Pons (tissue), 1 donor: Measurements from ENCODE around the gene RGS6.

Experiments used
- DNase-seq: peaks from one replicate; pipeline ENCODE4 v3.0.0-alpha.2; 2016; ENCODE audit warnings: low spot score

RGS6 gene

GRCh38 chr14:72404998-72405397 is 472.8 kb downstream of the RGS6 start:
- DNase-seq: no peak

- DNase-seq: no peak
These were observed 475.8 kb downstream of the RGS6 start for GRCh38 chr14:72408020-72408419.

- DNase-seq: no peak
These were observed 476.8 kb downstream of the RGS6 start for GRCh38 chr14:72409047-72409446.

GRCh38 chr14:72416081-72416849 is 484.0 kb downstream of the RGS6 start:
- no peak for DNase-seq

- no peak for DNase-seq
These were observed 484.7 kb downstream of the RGS6 start for GRCh38 chr14:72416892-72417291.

DNA sequence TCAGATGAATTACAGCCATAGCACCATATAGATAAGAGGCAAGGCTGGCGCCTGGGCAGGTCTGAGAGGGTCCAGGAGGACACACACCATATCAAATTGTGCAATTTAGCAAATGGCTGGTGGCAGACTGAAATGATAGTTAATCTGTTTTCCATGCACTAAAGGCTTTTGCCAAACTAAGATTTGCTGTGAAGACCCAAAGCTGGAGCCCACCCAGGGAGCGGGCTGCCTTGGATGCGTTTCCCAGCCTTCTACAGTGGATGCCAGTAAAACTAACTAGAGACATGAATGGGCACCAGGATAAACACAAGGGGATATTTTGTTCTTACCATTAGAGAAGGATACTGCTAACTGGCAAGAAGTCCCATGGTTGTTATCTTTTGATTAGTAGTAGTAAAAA is 486.6 kb downstream of the RGS6 start:
- no peak for DNase-seq

GRCh38 chr14:72419226-72419775 is 487.1 kb downstream of the RGS6 start:
- DNase-seq: no peak

- peak; percentile 59 for DNase-seq
These were observed 488.7 kb downstream of the RGS6 start for GRCh38 chr14:72420749-72421474.

DNA sequence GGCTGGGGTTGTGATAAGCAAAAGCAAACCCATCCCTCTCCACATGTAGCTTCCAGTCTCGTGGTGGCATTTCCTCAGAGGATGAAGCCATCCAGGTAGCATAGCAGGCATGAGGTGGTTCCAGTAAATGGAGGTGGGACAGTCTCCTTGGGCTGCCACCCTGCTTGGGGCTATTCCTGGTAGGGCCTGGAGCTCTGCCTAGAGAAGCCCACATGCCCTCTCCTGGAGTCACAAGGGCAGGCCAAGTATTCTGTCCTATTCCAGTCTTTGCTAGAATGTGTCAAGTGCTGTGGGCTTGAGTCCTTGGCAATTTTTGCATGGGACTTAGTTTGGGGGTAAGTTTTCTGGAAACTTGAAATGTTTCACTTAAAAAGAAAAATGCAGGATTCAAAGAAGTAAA is 491.7 kb downstream of the RGS6 start:
- DNase-seq: no peak

GRCh38 chr14:72430457-72430856 is 498.2 kb downstream of the RGS6 start:
- no peak for DNase-seq

- no peak for DNase-seq
These were observed 500.5 kb downstream of the RGS6 start for GRCh38 chr14:72432748-72433147.

DNA sequence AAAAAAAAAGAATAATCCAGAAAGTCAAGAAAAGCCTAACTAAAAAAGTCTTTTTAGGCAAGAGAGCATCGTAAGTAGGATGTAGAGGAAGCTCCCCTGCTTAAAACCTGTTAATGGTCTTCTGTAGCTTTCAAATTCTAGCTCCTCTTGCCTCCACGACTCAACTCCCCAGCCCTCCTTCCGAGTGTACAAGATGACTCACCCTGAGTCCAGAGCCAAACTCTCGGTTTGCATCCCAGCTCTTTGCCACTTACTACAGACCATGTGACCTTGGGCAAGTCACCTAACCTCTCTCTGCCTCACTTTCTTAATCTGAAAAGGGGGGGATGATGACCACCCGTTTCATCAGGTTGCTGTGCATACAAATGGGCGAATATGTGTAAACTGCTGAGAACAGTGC is 501.3 kb downstream of the RGS6 start:
- DNase-seq: no peak

GRCh38 chr14:72434856-72435255 is 502.6 kb downstream of the RGS6 start:
- no peak for DNase-seq

- DNase-seq: no peak
These were observed 507.5 kb downstream of the RGS6 start for GRCh38 chr14:72439707-72440106.

DNA sequence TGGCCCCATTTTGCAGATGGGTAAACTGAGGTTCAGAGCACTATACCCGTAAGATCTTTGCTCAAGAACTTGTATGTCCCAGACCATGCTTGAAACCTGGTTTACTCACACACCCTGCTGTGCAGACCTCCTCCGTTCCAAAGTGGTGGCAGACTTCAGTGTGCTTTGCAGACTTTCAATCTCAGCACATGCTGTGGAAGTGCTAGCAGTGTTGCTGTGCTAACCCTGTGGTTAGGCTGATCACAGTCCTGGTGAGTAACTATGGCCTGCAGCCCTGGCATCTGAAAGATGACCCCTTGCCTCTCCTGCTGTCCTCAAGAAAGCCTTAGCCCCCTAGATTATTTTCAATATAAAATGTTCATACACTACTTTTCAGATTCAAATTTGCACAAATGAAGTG is 511.0 kb downstream of the RGS6 start:
- no peak for DNase-seq

- no peak for DNase-seq
These were observed 511.8 kb downstream of the RGS6 start for GRCh38 chr14:72443991-72444441.

GRCh38 chr14:72444701-72445100 is 512.5 kb downstream of the RGS6 start:
- DNase-seq: no peak

DNA sequence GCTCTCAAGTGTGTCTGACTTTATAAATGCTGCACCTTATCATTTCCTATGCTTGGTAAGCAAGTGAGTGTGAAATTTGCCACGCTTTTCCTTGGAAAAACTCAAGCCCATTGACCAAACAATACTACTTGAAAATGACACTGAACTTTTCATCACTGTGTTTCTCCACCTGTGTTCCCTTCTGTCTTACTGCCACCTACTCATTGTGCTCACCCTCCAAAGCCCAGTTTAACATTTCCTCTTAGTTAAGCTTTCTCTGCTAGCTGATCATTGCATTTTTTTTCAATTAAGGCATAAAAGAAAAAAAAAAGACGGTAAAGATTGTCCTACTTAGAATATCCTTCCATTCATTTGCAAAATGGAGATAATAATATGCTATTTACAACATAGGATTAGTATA is 516.0 kb downstream of the RGS6 start:
- DNase-seq: no peak

DNA sequence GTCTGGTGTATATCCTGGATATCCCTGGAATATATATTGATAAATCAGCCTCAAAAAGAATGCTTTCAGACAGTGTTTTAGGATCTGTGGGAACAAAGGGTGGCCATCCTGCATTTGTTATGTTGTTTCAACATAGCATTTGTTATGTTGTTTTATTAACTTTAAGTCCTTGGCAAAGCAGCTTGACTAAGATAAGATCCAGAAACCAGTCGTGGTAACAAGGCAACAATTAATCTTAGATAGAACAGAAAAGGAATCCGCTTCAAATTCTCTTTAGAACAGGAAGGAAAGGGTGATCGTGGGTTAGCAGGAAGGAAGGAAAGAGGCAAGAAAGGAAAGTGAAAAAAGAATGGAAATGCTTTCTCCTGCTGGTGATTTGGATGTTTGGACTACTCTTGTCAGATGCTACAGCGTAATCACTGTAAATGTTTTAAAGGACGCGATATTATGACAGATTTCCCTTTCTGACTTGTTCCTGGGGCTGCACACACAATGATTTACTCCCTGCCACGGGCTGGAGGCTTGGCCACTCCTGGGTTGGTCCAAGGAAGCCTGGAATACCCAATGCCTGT is 518.3 kb downstream of the RGS6 start:
- DNase-seq: no peak

GRCh38 chr14:72451054-72451972 is 519.1 kb downstream of the RGS6 start:
- DNase-seq: peak; percentile 20

GRCh38 chr14:72452774-72453173 is 520.5 kb downstream of the RGS6 start:
- DNase-seq: no peak
